HepG2 (cell line): ENCODE results near the gene KISS1R. TPM values are rescaled to one million over a fixed set of nuclear protein-coding genes. Genes with fewer than 3 reads are reported as not detected.

ENCODE experiments used
- AKAP8 ChIP-seq: sonication (generic); formaldehyde crosslinking; IDR thresholded peaks from 2 replicates; pipeline ENCODE4 v1.5.1; 2020; ENCODE audit warnings: mild to moderate bottlenecking, missing genetic modification reagents
- CSRNP2 ChIP-seq: sonication (generic); formaldehyde crosslinking; conservative IDR thresholded peaks from 2 replicates; pipeline ENCODE4 v1.8.0; 2022; ENCODE audit warnings: low read depth, missing genetic modification reagents
- IRX3 ChIP-seq: sonication (generic); formaldehyde crosslinking; IDR thresholded peaks from 2 replicates; pipeline ENCODE4 v1.8.1; 2023; ENCODE audit warnings: mild to moderate bottlenecking, low read depth, missing genetic modification reagents, borderline replicate concordance
- MBD4 ChIP-seq: IDR thresholded peaks from 2 replicates; pipeline ENCODE4 v1.6.1; 2012; ENCODE audit warnings: low read length, inconsistent platforms, borderline replicate concordance
- NFYB ChIP-seq: sonication (generic); formaldehyde crosslinking; IDR thresholded peaks from 2 replicates; pipeline ENCODE4 v1.4.0; 2020; ENCODE audit warnings: missing genetic modification reagents
- NFYC ChIP-seq: IDR thresholded peaks from 2 replicates; pipeline ENCODE4 v1.6.1; 2016; ENCODE audit warnings: missing genetic modification reagents, missing compliant biosample characterization
- PATZ1 ChIP-seq: sonication (generic); formaldehyde crosslinking; IDR thresholded peaks from 2 replicates; pipeline ENCODE4 v1.4.0; 2020; ENCODE audit warnings: missing genetic modification reagents
- SALL1 ChIP-seq: sonication (generic); formaldehyde crosslinking; IDR thresholded peaks from 2 replicates; pipeline ENCODE4 v1.8.0; 2022; ENCODE audit warnings: mild to moderate bottlenecking, missing genetic modification reagents
- SKI ChIP-seq: fragments of 450-650 bp; IDR thresholded peaks from one replicate; pipeline ENCODE4 v1.6.1; 2018; ENCODE audit warnings: mild to moderate bottlenecking; ENCODE audit not compliant: partially characterized antibody
- ZFP91 ChIP-seq: sonication (generic); formaldehyde crosslinking; IDR thresholded peaks from 2 replicates; pipeline ENCODE4 v1.9.0; 2022; ENCODE audit warnings: missing genetic modification reagents, mild to moderate bottlenecking, borderline replicate concordance
- ZNF17 ChIP-seq: sonication (generic); formaldehyde crosslinking; IDR thresholded peaks from 2 replicates; pipeline ENCODE4 v1.5.0; 2020; ENCODE audit warnings: mild to moderate bottlenecking, missing genetic modification reagents
- ZNF224 ChIP-seq: sonication (generic); formaldehyde crosslinking; IDR thresholded peaks from 2 replicates; pipeline ENCODE4 v1.5.0; 2020; ENCODE audit warnings: mild to moderate bottlenecking, missing genetic modification reagents
- ZNF276 ChIP-seq: sonication (generic); formaldehyde crosslinking; IDR thresholded peaks from 2 replicates; pipeline ENCODE4 v1.4.0; 2020; ENCODE audit warnings: mild to moderate bottlenecking, low read depth, missing genetic modification reagents
- ZNF687 ChIP-seq: sonication (generic); formaldehyde crosslinking; IDR thresholded peaks from 2 replicates; pipeline ENCODE4 v1.5.1; 2020; ENCODE audit warnings: mild to moderate bottlenecking, missing genetic modification reagents, moderate library complexity
- ZNF7 ChIP-seq: IDR thresholded peaks from 2 replicates; pipeline ENCODE4 v1.6.1; 2016; ENCODE audit warnings: missing biosample characterization, missing genetic modification reagents
- ZNF883 ChIP-seq: sonication (generic); formaldehyde crosslinking; IDR thresholded peaks from 2 replicates; pipeline ENCODE4 v1.5.1; 2020; ENCODE audit warnings: mild to moderate bottlenecking, missing genetic modification reagents; ENCODE audit errors: not compliant biosample characterization
- polyA plus RNA-seq, 8 experiments: library from polyadenylated mRNA; depleted of rRNA in 3 of 8; stranded (reverse) in 7 of 8; unstranded in 1 of 8; fragments of >200 nt; fragmentation: Illumina TruSeq in 4 of 8; extraction: Trizol in 4 of 8; gene quantifications; 2 replicates each; pipeline versions ENCODE4 v1.2.1 to v1.2.3, GENCODE V29; 2011 to 2016; ENCODE audit warnings: low read depth in 4 of 8, missing spikeins in 1 of 8, mixed read lengths in 1 of 8; ENCODE audit not compliant: insufficient read depth in 1 of 8
- total RNA-seq, 5 experiments: library from RNA; depleted of rRNA; stranded (reverse); fragments of >200 nt; fragmentation: Illumina TruSeq; extraction: Trizol; gene quantifications; 2 replicates each; pipeline ENCODE4 v1.2.3, GENCODE V29; 2016; ENCODE audit warnings: low read depth in 1 of 5

The KISS1R gene
- total and polyA plus RNA-seq, 2 of the 13 experiments (the other 11 are each of a cell fraction or from before 2014, with no cell fraction given): 1.1 to 10.2 TPM

GRCh38 chr19:928471-929202, 11.5 kb downstream of the KISS1R start (continued):
- TF ChIP-seq CSRNP2 (CRISPR knock-in tag) (no peak), SKI (no peak), MBD4 (no peak), ZNF7 (CRISPR knock-in tag) (no peak), AKAP8 (CRISPR knock-in tag) (peak; percentile 90), PATZ1 (CRISPR knock-in tag) (0 out of 2 replicates have a peak, but pooled peaks have one; percentile 27), NFYB (CRISPR knock-in tag) (peak; percentile 53), ZNF883 (CRISPR knock-in tag) (peak; percentile 65), ZNF687 (CRISPR knock-in tag) (peak; percentile 59), ZNF17 (CRISPR knock-in tag) (no peak), ZFP91 (CRISPR knock-in tag) (peak; percentile 27; the same call in 1 of the 2 replicates), ZNF276 (CRISPR knock-in tag) (no peak), ZNF224 (CRISPR knock-in tag) (no peak), IRX3 (CRISPR knock-in tag) (0 out of 2 replicates have a peak, but pooled peaks have one; percentile 33), NFYC (peak; percentile 62; the same call in 1 of the 2 replicates), SALL1 (CRISPR knock-in tag) (peak; percentile 26; the same call in 1 of the 2 replicates)
